WI38 (cell line): ENCODE data around the gene IMPG1.

Experiments
- H3K4me3 ChIP-seq: 2 replicates; pipeline ENCODE4 v1.5.1; 2011; ENCODE audit warnings: low read depth, mild to moderate bottlenecking, control low read depth, low read length
- TF ChIP-seq, protein P1 (sequence below): IDR thresholded peaks from 2 replicates; pipeline ENCODE4 v1.5.1; 2012; ENCODE audit warnings: low read depth, mild to moderate bottlenecking, control low read depth, low read length

IMPG1 gene, protein sequence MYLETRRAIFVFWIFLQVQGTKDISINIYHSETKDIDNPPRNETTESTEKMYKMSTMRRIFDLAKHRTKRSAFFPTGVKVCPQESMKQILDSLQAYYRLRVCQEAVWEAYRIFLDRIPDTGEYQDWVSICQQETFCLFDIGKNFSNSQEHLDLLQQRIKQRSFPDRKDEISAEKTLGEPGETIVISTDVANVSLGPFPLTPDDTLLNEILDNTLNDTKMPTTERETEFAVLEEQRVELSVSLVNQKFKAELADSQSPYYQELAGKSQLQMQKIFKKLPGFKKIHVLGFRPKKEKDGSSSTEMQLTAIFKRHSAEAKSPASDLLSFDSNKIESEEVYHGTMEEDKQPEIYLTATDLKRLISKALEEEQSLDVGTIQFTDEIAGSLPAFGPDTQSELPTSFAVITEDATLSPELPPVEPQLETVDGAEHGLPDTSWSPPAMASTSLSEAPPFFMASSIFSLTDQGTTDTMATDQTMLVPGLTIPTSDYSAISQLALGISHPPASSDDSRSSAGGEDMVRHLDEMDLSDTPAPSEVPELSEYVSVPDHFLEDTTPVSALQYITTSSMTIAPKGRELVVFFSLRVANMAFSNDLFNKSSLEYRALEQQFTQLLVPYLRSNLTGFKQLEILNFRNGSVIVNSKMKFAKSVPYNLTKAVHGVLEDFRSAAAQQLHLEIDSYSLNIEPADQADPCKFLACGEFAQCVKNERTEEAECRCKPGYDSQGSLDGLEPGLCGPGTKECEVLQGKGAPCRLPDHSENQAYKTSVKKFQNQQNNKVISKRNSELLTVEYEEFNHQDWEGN

DNA sequence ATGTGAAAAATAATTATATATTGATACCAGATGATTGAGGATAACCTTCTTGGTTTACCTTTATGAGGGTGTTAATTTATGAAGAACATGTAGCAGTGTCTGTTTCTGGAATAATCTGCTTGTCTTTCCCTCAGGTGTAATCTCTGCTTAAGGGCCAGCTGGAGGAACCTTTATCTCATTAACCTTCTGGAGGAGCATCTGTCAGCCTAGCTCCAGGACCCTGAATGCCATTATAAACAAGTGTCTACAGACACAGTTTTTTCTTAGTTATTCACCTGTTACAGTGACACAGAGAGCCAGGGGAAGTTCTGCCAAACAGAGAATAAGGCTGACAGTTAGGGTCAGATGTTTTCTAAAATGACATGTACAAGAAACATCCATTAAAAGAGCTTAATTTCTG lies at the start of gene IMPG1:
TSS of gene IMPG1 (minus strand) at position 101 of the 400 bp plus-strand sequence. CDS start 174 bp downstream, outside the sequence.
- TF ChIP-seq, protein P1, sequence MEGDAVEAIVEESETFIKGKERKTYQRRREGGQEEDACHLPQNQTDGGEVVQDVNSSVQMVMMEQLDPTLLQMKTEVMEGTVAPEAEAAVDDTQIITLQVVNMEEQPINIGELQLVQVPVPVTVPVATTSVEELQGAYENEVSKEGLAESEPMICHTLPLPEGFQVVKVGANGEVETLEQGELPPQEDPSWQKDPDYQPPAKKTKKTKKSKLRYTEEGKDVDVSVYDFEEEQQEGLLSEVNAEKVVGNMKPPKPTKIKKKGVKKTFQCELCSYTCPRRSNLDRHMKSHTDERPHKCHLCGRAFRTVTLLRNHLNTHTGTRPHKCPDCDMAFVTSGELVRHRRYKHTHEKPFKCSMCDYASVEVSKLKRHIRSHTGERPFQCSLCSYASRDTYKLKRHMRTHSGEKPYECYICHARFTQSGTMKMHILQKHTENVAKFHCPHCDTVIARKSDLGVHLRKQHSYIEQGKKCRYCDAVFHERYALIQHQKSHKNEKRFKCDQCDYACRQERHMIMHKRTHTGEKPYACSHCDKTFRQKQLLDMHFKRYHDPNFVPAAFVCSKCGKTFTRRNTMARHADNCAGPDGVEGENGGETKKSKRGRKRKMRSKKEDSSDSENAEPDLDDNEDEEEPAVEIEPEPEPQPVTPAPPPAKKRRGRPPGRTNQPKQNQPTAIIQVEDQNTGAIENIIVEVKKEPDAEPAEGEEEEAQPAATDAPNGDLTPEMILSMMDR: no peak

DNA sequence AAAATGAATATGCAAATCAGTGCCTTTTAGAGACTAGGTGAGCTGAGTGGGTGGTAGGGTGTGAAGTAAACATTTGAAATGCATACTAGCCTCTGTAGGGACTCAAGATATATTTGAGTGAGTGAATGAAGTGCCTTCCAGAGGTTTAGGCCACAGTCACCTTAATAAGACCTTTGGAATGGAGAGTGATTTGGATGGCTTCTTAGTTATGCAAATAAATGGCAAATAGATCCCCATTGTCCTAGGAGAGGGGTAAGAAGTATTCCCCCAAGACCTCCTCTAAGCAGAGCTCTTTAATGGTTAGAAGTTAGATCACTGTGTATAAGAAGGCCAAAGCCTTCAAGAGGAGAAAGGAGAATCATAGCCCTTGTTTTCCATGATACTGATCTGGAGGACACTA lies 47.8 kb upstream of the IMPG1 start:
- TF ChIP-seq, protein P1: no peak
- H3K4me3 ChIP-seq: no peak overlapping the region

More for the DNA sequence above, at the start of gene IMPG1:
- H3K4me3 ChIP-seq: no peak within 1 kb of the TSS

DNA sequence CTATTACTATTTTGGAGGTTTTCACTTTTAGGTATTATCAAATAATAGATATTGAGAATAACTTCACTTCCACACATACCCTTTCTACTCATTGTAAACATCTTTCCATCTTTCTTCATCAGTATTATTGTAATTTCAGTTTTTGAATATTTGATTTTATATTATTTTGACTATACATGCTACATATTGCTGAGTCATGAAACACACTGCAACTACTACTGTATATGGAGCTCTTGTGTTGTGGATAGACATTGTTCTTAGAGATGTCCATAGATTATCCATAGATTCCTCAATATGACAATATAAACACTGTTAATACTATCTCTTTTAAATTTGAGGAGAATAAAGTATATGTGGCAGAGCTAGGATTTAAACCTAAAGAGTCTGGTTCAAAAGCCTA lies 819 bp upstream of the IMPG1 start:
- TF ChIP-seq, protein P1: no peak
- H3K4me3 ChIP-seq: no peak overlapping the region

DNA sequence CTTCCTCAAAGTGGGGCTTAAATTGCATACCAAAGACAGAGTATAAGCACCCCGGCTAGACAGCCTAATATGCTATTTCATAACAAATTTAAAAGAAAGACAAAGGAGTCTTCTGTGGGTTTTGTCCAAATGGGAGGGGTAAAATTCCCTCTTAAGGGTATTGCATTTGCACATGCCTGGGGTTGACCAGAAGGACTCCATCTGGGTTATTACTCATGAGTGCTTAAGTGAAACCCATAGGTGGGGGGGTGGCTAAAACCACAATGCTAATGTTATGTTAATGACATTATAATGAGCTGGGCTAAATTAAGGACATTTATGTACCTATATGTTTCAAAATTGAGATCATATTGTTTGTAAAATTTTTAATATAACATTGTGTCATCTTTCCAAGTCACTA lies 15.0 kb downstream of the IMPG1 start:
- H3K4me3 ChIP-seq: no peak overlapping the region
- TF ChIP-seq, protein P1: no peak

DNA sequence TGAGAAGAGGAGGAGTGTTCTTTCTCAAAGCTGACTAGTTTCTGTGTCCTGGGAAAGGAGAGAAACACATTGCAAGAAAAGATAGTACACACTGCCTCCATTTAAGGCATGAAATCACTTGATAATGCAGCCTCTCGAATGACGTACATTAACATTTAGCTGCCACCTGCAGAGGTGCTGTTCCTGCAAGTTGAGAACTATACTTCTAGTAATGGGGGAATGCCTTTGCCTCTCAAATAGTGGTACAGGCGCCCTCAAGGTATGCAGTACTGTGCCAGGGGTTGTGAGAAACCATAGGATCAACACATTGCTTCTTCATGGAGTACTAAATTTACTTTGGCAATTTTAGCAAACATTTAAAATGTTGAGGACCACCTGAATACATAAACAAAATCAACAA lies 20.1 kb downstream of the IMPG1 start:
- H3K4me3 ChIP-seq: no peak overlapping the region
- TF ChIP-seq, protein P1: no peak

DNA sequence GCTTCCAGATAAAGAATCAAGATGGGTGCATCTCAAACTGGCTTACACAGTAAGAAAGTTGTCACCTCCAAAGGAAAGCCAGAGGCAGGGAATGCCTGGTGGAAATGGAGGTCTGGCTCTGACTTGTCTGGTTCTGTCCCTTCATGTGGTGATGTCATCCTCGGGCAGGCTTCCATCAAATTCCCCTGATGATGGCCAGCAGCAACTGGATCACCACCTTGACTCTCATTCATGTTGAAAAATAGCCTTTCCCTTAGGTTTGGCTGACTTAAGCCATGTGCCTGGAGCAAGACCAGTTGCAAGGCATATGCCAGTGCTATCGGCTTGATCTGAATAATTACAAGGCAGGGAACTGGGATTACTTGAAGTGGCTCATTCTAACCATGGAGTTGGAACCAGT lies 28.8 kb downstream of the IMPG1 start:
- H3K4me3 ChIP-seq: no peak overlapping the region
- TF ChIP-seq, protein P1: no peak

DNA sequence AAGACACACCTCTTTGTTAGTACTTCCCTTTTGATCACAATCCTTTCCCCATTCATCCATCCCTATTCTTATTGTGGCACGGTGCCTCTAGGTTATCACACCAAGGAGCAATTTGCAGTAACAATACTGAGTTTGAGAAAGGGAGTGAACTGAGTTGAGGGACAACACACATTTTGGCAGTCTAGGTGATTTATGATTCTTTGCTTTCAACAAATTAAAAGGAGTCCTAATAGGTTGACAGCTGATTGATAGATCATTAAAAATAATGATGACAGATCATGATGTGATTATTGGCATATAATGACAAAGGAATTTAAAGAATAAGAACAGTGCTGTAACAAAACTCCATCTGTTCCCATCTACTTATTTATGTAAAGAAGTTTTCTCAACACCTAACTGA lies 36.7 kb downstream of the IMPG1 start:
- TF ChIP-seq, protein P1: no peak
- no peak overlapping the region for H3K4me3 ChIP-seq
